Stimulated activated CD8-positive, alpha-beta memory T cell treated with anti-CD3 and anti-CD28 coated beads, Interleukin-7, amount 100 ng/mL, for 48 hours (primary cell): ENCODE data around the gene OVAAL.

Experiments
- DNase-seq, 2 donors: peaks; one replicate each; pipeline ENCODE4 v3.0.0-alpha.2; 2020; ENCODE audit warnings: low read depth in 1 of 2; ENCODE audit errors: extremely low read depth in 1 of 2

OVAAL gene

GRCh38 chr1:180603223-180603849 lies 44.6 kb downstream of the OVAAL start:
- no peak for DNase-seq

DNA sequence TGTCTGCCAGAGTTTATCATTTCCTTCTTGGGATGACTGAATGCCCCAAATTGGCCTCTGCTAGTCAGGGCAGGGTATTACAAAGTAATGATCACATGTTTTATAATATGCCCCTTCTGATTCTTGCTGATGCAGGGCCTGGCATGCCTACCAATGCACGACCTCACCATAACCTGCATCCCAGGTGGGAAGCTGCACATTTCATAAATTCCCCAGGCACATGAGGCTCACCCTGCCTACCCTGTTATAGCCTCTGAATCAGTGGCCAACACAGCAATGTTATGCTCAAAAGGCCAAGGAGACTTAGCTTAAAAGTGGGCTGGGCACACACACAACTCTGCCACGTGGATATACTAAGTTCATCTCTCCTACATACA lies 45.1 kb downstream of the OVAAL start:
- no peak for DNase-seq

DNA sequence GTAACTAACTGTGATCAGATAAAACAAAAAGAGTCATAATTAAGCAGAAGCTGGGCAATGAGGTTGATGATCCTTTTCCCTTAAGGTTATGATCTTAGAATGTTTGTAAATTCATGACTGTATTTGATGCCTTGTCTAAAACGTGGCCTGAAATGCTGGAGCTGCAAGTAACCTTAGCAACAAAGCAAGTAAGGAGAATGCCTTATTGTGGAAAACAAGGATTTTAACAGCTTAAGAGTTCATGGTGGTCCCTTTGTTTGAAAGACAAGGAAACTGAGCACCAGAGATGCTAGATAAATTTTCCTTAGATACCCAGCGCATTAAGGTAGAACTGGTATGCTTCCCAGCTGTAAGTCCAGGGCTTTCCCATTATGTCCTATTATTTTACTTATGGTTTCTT lies 47.4 kb downstream of the OVAAL start:
- DNase-seq: no peak

DNA sequence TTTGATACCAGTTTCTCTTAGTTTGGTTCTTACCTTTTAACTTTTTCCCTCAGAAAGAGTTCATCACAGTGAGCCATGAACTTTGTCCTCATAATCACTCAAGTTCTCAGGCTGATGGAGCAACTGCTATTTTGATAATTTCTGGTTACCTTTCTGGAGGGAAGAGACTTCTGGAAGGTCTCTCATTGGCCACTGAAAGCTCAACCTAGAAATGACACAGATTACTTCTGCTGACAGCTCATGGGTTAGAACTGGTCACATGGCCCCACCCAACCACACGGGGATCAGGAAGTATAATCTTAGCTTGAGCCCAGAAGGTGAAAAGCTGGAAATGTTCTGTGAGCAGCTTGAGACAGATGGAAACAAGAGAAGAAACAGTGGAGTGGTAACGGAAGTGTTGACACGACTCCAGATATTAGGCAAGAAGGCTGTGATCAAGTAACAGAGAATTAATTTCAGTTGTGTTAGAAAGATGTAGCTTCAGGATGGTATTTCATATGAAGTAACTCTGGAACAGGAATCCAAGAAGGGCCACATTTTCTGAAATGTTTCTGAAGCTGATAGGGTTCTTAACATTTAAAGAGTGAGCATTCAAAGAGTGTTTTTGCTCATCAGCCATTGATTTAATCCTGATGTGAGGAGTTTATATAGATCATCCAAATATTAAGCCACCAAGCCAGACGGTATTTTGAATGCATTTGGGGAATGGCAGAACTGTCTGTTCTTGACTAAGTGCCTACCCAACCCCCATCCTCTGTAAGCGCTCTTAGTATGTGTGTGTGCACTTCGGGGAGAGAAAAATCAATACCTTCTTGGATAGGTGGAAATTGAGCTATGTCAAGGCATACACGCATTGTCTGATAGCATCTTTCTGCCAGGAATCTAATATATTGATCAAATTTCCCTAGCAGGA lies 51.1 kb downstream of the OVAAL start:
- no peak for DNase-seq

DNA sequence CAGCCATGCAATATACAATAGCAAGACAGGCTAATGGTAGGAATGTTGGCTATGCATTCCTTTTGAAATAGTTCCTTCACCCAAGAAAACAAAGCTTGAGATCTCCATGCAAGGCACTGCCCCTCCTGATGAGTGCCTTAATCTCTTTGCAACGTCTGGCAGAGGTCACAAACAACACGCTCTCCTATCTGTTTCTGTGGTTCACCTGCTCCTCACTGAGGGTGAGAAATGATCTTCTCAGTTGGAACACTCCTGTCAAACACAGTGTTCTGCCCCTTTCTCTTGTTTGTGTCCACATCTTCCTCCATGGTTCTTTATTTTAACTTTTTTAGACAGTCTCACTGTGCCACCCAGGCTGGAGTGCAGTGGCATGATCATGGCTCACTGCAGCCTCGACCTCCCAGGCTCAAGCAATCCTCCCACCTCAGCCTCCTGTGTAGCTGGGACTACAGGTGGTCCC lies 51.8 kb downstream of the OVAAL start:
- DNase-seq: no peak

DNA sequence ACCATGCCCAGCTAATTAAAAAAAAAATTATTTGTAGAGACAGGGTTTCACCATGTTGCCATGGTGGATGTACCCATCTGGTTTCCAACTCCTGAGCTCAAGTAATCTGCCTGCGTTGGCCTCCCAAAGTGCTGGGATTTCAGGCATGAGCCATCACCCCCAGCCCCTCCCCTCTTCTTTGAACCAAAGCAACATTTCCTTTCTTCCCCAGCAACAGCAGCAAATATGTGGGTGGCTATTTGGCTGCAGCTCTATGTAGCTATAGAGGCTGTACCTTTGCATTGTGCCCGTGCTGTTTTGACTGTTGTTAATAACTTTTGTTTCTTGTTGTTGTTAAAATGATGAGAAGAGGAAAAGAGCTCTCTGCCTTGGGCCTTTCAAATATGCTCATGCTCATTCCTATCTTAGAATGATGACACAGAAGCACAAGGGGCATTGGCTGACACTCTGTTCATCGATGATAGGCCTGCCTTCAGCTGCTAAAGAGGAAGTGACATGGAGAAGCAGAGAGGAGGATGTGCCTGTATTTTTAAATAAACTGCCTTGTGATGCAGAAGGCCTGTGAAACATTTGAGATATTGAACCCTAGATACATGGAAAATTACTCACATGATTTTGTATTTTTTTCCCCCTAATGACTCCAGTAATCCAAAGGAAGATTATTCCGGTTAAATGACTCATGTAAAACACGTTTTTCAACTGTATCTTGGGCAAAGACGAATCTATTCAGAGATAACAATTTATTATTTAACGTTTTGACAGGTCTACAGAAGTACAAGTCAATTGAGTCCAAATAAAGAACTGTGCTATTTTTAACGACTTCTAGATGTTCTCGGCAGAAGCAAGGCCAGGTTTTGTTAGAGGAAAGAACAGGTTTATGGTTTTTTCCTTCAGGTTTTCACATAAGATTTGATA lies 52.5 kb downstream of the OVAAL start:
- DNase-seq: no peak

GRCh38 chr1:180612632-180613031 lies 53.9 kb downstream of the OVAAL start:
- DNase-seq: no peak

DNA sequence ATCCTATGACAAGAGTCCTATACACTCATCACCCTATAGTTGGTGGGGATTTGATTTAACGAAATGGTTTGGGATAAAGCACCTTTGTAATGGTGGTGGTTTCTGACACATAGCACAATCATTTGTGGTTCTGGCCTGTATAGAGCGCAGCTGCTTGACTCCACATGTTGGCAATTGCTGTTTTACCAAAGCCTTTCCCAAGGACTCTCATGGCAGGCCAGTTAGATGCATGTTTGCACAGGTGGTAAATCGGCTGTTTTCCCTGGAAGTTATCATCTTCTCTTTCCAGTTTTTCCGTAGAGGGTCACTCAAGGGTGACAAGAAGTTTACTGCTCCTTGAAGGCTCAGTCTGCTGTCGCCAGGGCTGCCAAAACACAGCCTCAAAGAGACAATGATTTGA lies 56.0 kb downstream of the OVAAL start:
- DNase-seq: no peak

DNA sequence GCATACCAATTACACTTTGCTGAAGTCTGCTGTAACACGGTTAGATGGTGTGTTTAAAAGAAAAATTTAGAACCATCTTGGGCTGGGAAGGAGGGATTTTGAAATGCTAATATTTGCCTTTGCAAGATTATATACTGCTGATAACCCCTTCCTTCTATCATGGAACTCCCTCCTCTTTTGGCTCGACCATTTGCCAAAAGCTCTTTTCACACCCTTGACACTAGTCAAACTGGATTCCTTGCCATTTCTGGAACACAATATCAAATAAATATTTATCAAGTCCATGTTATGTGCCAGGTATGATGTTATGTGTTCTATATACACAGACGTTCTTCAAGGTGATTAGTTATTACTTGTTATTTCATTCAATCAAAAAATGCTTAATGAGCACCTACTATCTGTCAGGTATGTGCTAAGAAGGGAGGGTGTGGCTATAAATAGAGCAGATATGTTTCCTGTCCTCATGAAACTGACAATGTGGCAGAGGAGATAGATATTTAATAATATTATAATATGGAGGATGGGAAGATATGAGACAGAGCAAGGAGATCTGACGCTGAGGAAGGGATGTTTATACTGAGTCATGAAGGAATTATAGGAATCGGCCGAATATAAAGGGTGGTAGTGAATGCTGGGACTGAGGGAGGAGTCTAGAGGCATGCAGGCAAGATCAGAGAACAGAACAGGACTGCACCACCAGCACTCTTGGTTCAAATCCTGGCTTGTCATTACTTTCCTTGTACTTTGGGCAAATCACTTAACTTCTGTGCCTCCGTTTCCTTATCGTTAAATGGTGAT lies 56.9 kb downstream of the OVAAL start:
- DNase-seq: no peak
